Transverse colon (tissue), 4 donors: ENCODE measurements around the gene USP28. TPM values are rescaled to one million over a fixed set of nuclear protein-coding genes. Genes with fewer than 3 reads are reported as not detected.

ENCODE experiments used
- DNase-seq: peaks from one replicate; pipeline ENCODE4 v3.0.0-alpha.2; 2019
- H3K27ac ChIP-seq, 4 donors: fragments of 200-600 bp; sonication (generic); 2 replicates each; pipeline ENCODE4 v1.5.1; 2016 to 2018; ENCODE audit warnings: inconsistent platforms in 4 of 4
- H3K27me3 ChIP-seq: fragments of 200-600 bp; sonication (generic); 2 replicates; pipeline ENCODE4 v1.5.1; 2017; ENCODE audit warnings: inconsistent platforms
- H3K36me3 ChIP-seq, 4 donors: fragments of 200-600 bp; sonication (generic); 2 replicates each; pipeline ENCODE4 v1.5.1; 2017 to 2019; ENCODE audit warnings: inconsistent platforms in 4 of 4
- H3K4me1 ChIP-seq, 4 donors: fragments of 200-600 bp; sonication (generic); 2 replicates each; pipeline ENCODE4 v1.5.1; 2017 to 2020; ENCODE audit warnings: inconsistent platforms in 4 of 4
- H3K4me3 ChIP-seq, 4 donors: fragments of 200-600 bp; sonication (generic); 1 replicate in 1 of 4; 2 replicates in 3 of 4; pipeline versions ENCODE4 v1.5.1 to v1.6.1; 2017 to 2019; ENCODE audit warnings: inconsistent platforms in 4 of 4
- H3K9me3 ChIP-seq, 2 donors: fragments of 200-600 bp; sonication (generic); 2 replicates each; pipeline ENCODE4 v1.5.1; 2017 to 2019; ENCODE audit warnings: inconsistent platforms in 2 of 2
- EP300 ChIP-seq: sonication (generic); formaldehyde crosslinking; IDR thresholded peaks from one replicate; pipeline ENCODE4 v1.6.1; 2017; ENCODE audit warnings: antibody characterized with exemption, low read depth
- POLR2A ChIP-seq: fragments of 450-650 bp; IDR thresholded peaks from one replicate; pipeline ENCODE4 v1.6.1; 2016; ENCODE audit warnings: antibody characterized with exemption, mild to moderate bottlenecking, moderate library complexity
- POLR2AphosphoS5 ChIP-seq, 3 donors: sonication (generic); formaldehyde crosslinking; IDR thresholded peaks; one replicate each; pipeline ENCODE4 v1.6.1; 2016; ENCODE audit warnings: antibody characterized with exemption in 3 of 3
- WGBS, 2 donors: methylation state at CpG; one replicate each; pipeline ENCODE4 v1.1.5; 2018; ENCODE audit warnings: low coverage in 1 of 2; 5-methylcytosine and 5-hydroxymethylcytosine counted together
- in situ Hi-C, 4 donors: fragments of 200-750 bp; cut with MboI; loops; one replicate each; pipeline versions ENCODE4 v1.15.0 to v1.15.1; 2017; ENCODE audit warnings: low sequenced_read_pairs in 3 of 4, low pct_ligation_motif_present in 1 of 4, low pct_unique_long_range_greater_than_20kb in 1 of 4
- intact Hi-C: fragments of 100-400 bp; cut with DNase I; formaldehyde crosslinking; loops from one replicate; pipeline ENCODE4 v1.15.1; 2023; ENCODE audit warnings: low total_unique reads
- total RNA-seq, 4 donors: library from RNA; depleted of rRNA; stranded (reverse); fragments of >200 nt; gene quantifications; one replicate each; pipeline ENCODE4 v1.1.0, GENCODE V29; 2016
- TF ChIP-seq, protein P1 (sequence below), 5 experiments: fragments of 200-600 bp in 3 of 5; fragments of 450-650 bp in 2 of 5; sonication (generic) in 3 of 5; IDR thresholded peaks; 1 replicate in 2 of 5; 2 replicates in 3 of 5; pipeline ENCODE4 v1.5.1; 2016 to 2017; ENCODE audit warnings: antibody characterized with exemption in 5 of 5, inconsistent platforms in 3 of 5, mild to moderate bottlenecking in 2 of 5, moderate library complexity in 1 of 5

USP28 gene
- total RNA-seq, 4 donors from 2014 or later = 10.1 to 28.3 (median 19.0) TPM

DNA sequence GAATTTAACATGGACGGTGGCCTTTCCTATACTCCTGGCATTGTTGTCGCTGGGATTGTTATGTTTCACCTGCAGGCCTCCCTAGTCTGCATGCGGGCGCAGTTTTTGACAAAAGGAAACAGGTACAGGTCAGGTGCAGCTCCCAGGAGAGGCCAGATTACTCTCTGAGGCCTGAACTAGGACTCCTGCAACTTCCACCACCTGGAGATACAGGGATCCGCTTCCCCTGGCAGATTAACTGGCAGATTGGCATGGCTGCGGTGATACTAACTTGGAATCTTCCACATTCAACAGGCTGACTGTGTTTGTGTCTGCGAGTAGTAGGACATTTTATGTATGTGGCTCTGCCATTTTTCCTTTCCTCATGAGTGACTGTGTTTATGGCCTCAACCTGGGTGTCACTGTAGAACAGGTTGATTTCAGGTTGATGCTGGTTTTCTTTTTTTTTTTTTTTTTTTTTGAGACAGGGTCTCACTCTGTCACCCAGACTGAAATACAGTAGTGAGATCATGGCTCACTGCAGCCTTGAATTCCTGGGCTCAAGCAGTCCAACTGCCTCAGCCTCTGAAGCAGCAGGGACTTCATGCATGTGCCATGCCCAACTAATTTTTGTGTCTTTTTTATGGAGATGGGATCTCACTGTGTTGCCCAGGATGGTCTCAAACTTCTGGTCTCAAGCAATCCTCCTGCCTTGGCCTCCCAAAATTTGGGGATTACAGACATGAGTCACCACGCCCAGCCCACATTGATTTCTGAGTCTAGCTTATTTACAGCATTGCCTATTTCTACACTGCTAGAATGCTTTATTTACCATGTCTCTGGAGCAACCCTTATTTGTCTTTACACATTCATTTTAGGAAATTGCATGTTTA lies 1.7 kb upstream of the USP28 start:
- no peaks in the 10 kb centered on the region for H3K9me3 ChIP-seq
- no peak for DNase-seq
- no peaks in the 10 kb centered on the region for H3K27me3 ChIP-seq
- no peak overlapping the region for H3K4me3 ChIP-seq
- H3K36me3 ChIP-seq = no peaks in the 10 kb centered on the region
- intact Hi-C loops (no loop called here), in situ Hi-C loops (loop anchor here in 1 of 4 donors (25.0 kb wide), 1 partner anchor 385 kb away; no protein-coding TSS in a partner anchor)
- 94 to 97% methylated on average over 2 to 8 of the region's 8 CpGs for WGBS, 2 donors
- no peak overlapping the region for H3K27ac ChIP-seq
- peaks cover 4 to 21% (median 11%) of the 10 kb centered on the region in 4 donors for H3K4me1 ChIP-seq
- TF ChIP-seq, protein P1, sequence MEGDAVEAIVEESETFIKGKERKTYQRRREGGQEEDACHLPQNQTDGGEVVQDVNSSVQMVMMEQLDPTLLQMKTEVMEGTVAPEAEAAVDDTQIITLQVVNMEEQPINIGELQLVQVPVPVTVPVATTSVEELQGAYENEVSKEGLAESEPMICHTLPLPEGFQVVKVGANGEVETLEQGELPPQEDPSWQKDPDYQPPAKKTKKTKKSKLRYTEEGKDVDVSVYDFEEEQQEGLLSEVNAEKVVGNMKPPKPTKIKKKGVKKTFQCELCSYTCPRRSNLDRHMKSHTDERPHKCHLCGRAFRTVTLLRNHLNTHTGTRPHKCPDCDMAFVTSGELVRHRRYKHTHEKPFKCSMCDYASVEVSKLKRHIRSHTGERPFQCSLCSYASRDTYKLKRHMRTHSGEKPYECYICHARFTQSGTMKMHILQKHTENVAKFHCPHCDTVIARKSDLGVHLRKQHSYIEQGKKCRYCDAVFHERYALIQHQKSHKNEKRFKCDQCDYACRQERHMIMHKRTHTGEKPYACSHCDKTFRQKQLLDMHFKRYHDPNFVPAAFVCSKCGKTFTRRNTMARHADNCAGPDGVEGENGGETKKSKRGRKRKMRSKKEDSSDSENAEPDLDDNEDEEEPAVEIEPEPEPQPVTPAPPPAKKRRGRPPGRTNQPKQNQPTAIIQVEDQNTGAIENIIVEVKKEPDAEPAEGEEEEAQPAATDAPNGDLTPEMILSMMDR (IDR thresholded peaks at IDR 0.05) = no peak
- no peak for TF ChIP-seq POLR2A
- TF ChIP-seq POLR2AphosphoS5 (IDR thresholded peaks at IDR 0.05) = no peak
- TF ChIP-seq EP300 = no peak

DNA sequence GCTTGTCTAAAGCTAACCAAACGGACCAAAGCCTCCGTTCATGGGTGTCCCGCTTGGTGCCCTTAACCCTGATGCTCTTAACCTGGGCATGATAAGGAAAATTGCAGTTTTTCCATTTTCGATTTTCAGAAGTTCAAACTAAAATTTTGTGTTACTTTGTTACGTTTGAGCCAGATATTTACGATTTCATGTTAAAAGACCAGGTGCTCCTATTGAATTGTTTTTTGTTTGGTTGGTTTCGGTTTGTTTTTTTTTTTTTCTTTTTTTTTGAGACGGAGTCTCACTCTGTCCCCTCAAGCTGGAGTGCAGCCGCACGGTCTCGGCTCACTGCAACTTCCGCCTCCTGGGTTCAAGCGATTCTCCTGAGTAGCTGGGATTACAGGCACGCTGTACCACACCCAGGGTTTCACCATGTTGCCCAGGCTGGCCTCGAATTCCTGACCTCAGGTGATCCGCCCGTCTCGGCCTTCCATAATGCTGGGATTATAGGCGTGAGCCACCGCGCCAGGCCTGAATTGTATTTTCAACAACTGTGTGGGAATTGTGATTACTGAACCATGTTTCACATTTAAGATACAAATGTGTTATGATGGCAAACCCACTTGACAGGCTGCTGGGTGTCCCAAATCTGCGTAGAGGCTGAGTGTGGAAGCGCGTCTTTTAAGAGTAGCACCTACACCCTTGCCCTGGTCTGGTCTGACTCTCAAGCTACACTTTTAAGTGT lies 864 bp upstream of the USP28 start:
- in situ Hi-C loops = loop anchor here in 1 of 4 donors (25.0 kb wide), 1 partner anchor 386 kb away; no protein-coding TSS in a partner anchor
- no peaks in the 10 kb centered on the region for H3K9me3 ChIP-seq
- no peaks in the 10 kb centered on the region for H3K36me3 ChIP-seq
- intact Hi-C loops = no loop called here
- peak; percentile 12 for DNase-seq
- no peak for TF ChIP-seq EP300
- no peak for TF ChIP-seq POLR2AphosphoS5 (IDR thresholded peaks at IDR 0.05)
- TF ChIP-seq POLR2A = no peak
- TF ChIP-seq, protein P1 (IDR thresholded peaks at IDR 0.05) = no peak
- H3K27me3 ChIP-seq = no peaks in the 10 kb centered on the region
- peak overlapping the region; percentile 80 to 95 (median 88) for H3K27ac ChIP-seq
- H3K4me3 ChIP-seq = peak overlapping the region; percentile 2 to 77 (median 74)
- 75% methylated on average over 5 to 24 of the region's 24 CpGs for WGBS, 2 donors
- H3K4me1 ChIP-seq = peaks cover 4 to 21% (median 12%) of the 10 kb centered on the region in 4 donors

DNA sequence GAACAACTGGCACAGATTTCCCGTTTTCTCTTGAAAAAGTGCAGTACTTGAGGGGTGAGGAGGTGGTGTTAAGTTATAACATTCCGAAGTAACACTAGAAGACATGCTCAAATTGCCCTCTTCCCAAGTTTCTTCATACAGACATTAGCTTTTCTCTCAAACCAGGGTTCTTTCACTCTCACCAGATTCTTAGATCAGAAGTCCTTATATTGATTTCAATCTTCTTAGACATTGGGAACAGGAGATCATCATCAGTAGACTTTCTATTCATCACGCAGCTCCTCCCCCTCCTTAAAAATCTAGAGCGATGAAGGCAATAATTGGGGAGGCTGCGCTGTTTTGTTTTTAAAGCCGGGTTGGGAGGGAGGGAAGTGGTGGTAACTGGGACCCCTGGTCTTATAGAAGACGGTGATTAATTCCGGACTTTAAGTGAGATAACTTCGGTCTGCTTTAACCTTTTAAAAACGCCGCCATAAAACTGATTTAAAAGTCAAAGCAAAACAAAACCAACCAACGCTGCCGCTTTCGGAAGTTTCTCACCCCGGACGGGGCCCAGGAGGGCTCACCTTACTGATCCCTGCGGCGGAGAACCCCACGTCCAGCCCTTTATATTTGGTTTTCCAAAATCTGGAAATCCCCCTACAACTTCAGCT lies 665 bp downstream of the USP28 start:
- in situ Hi-C loops = loop anchor here in 1 of 4 donors (25.0 kb wide), 1 partner anchor 388 kb away; no protein-coding TSS in a partner anchor
- Histone ChIP-seq H3K4me3 (peak overlapping the region; percentile 73 to 81 (median 76)), H3K4me1 (peaks cover 4 to 24% (median 14%) of the 10 kb centered on the region in 4 donors), H3K27ac (peak overlapping the region; percentile 80 to 95 (median 88)), H3K9me3 (no peaks in the 10 kb centered on the region), H3K27me3 (no peaks in the 10 kb centered on the region), H3K36me3 (no peaks in the 10 kb centered on the region)
- DNase-seq = no peak
- TF ChIP-seq, protein P1 (IDR thresholded peaks at IDR 0.05) = peak in 1 of 5 experiments; percentile 12
- TF ChIP-seq POLR2AphosphoS5 (IDR thresholded peaks at IDR 0.05) = no peak
- WGBS, 2 donors = 4 to 11% methylated on average over 4 to 19 of the region's 19 CpGs
- intact Hi-C loops = no loop called here

DNA sequence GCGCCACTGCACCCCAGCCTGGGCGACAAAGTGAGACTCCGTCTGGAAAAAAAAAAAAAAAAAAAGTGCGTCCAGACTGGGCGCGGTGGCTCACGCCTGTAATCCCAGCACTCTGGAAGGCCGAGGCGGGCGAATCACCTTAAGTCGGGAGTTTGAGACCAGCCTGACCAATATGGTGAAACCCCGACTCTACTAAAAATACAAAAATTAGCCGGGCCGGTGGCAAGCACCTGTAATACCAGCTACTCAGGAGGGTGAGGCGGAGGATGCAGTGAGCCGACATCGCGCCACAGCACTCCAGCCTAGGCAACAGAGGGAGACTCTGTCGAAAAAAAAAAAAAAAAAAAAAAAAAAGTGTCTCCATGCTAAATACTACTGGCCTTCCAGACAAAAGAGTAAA lies 1.3 kb downstream of the USP28 start:
- Histone ChIP-seq H3K36me3 (no peaks in the 10 kb centered on the region), H3K27ac (peak overlapping the region in 1 of 4 donors; percentile 95), H3K4me1 (peaks cover 4 to 24% (median 14%) of the 10 kb centered on the region in 4 donors), H3K4me3 (peak overlapping the region in 2 of 4 donors; percentile 73 to 77), H3K9me3 (no peaks in the 10 kb centered on the region), H3K27me3 (no peaks in the 10 kb centered on the region)
- no peak for DNase-seq
- WGBS, 2 donors = 92% methylated on average over 19 of the region's 19 CpGs; no CpG with 5 or more reads in 1 of the 2 donors
- in situ Hi-C loops (no loop called here), intact Hi-C loops (no loop called here)
- TF ChIP-seq, protein P1 (IDR thresholded peaks at IDR 0.05) = no peak
- TF ChIP-seq EP300 = no peak
- no peak for TF ChIP-seq POLR2A
- TF ChIP-seq POLR2AphosphoS5 (IDR thresholded peaks at IDR 0.05) = no peak
